Measurements from ENCODE around the gene SURF2. TPM values are rescaled to one million over a fixed set of nuclear protein-coding genes. Genes with fewer than 3 reads are reported as not detected.

Gene SURF2
- total and polyA plus RNA-seq, 2 experiments from 2014 or later = 39.9 to 104 TPM

GRCh38 chr9:133396952-133397351 is 40.6 kb downstream of the SURF2 start:
- no peaks in the 10 kb centered on the region for H3K36me3 Mint-ChIP-seq (ENCODE audit: low read depth)
- TF ChIP-seq EZH2 (IDR thresholded peaks at IDR 0.05; ENCODE audit: low read depth, unreplicated experiment) = no peak
- peak; percentile 61 to 84 for TF ChIP-seq CTCF (conservative IDR thresholded peaks at IDR 0.05; ENCODE audit: low read depth in 2 of 2)
- no peak overlapping the region for H3K27ac Mint-ChIP-seq
- Histone ChIP-seq H3K9me2 (ENCODE audit: insufficient read depth) (no peaks in the 10 kb centered on the region), H4K20me1 (replicated peaks; ENCODE audit: insufficient read depth) (no peaks in the 10 kb centered on the region), H3K4me2 (no peak overlapping the region), H3K4me1 (ENCODE audit: insufficient read depth) (no peaks in the 10 kb centered on the region), H3K36me3 (ENCODE audit: insufficient read depth) (no peaks in the 10 kb centered on the region), H3K27ac (ENCODE audit: low read depth) (no peak overlapping the region), H3F3A (replicated peaks; ENCODE audit: low read depth) (no peaks in the 10 kb centered on the region), H3K4me3 (no peak overlapping the region), H2AFZ (no peak overlapping the region), H3K79me2 (replicated peaks; ENCODE audit: insufficient read depth) (no peaks in the 10 kb centered on the region), H3K27me3 (ENCODE audit: insufficient read depth) (no peaks in the 10 kb centered on the region)
- no peaks in the 10 kb centered on the region for H3K9me3 Mint-ChIP-seq
- H3K4me3 Mint-ChIP-seq = no peak overlapping the region
- peaks cover 14% of the 10 kb centered on the region for H3K27me3 Mint-ChIP-seq (ENCODE audit: insufficient read depth, low read depth, poor library complexity)
- DNase-seq (ENCODE audit: low spot score) (peak; percentile 86), ATAC-seq (peak; percentile 94)
- no peaks in the 10 kb centered on the region for H3K4me1 Mint-ChIP-seq

- H3K4me3 Mint-ChIP-seq = no peak overlapping the region
- DNase-seq (ENCODE audit: low spot score) = no peak
- no peaks in the 10 kb centered on the region for H4K20me1 ChIP-seq (replicated peaks; ENCODE audit: insufficient read depth)
- TF ChIP-seq CREB1 (CRISPR knock-in tag; IDR thresholded peaks at IDR 0.05; ENCODE audit: low read depth) = no peak
- TF ChIP-seq EZH2phosphoT487 (IDR thresholded peaks at IDR 0.05; ENCODE audit: unreplicated experiment) = no peak
- TF ChIP-seq ETS1 (IDR thresholded peaks at IDR 0.05) = no peak
- no peak for TF ChIP-seq REST (IDR thresholded peaks at IDR 0.05; ENCODE audit: unreplicated experiment)
- TF ChIP-seq, protein P1, sequence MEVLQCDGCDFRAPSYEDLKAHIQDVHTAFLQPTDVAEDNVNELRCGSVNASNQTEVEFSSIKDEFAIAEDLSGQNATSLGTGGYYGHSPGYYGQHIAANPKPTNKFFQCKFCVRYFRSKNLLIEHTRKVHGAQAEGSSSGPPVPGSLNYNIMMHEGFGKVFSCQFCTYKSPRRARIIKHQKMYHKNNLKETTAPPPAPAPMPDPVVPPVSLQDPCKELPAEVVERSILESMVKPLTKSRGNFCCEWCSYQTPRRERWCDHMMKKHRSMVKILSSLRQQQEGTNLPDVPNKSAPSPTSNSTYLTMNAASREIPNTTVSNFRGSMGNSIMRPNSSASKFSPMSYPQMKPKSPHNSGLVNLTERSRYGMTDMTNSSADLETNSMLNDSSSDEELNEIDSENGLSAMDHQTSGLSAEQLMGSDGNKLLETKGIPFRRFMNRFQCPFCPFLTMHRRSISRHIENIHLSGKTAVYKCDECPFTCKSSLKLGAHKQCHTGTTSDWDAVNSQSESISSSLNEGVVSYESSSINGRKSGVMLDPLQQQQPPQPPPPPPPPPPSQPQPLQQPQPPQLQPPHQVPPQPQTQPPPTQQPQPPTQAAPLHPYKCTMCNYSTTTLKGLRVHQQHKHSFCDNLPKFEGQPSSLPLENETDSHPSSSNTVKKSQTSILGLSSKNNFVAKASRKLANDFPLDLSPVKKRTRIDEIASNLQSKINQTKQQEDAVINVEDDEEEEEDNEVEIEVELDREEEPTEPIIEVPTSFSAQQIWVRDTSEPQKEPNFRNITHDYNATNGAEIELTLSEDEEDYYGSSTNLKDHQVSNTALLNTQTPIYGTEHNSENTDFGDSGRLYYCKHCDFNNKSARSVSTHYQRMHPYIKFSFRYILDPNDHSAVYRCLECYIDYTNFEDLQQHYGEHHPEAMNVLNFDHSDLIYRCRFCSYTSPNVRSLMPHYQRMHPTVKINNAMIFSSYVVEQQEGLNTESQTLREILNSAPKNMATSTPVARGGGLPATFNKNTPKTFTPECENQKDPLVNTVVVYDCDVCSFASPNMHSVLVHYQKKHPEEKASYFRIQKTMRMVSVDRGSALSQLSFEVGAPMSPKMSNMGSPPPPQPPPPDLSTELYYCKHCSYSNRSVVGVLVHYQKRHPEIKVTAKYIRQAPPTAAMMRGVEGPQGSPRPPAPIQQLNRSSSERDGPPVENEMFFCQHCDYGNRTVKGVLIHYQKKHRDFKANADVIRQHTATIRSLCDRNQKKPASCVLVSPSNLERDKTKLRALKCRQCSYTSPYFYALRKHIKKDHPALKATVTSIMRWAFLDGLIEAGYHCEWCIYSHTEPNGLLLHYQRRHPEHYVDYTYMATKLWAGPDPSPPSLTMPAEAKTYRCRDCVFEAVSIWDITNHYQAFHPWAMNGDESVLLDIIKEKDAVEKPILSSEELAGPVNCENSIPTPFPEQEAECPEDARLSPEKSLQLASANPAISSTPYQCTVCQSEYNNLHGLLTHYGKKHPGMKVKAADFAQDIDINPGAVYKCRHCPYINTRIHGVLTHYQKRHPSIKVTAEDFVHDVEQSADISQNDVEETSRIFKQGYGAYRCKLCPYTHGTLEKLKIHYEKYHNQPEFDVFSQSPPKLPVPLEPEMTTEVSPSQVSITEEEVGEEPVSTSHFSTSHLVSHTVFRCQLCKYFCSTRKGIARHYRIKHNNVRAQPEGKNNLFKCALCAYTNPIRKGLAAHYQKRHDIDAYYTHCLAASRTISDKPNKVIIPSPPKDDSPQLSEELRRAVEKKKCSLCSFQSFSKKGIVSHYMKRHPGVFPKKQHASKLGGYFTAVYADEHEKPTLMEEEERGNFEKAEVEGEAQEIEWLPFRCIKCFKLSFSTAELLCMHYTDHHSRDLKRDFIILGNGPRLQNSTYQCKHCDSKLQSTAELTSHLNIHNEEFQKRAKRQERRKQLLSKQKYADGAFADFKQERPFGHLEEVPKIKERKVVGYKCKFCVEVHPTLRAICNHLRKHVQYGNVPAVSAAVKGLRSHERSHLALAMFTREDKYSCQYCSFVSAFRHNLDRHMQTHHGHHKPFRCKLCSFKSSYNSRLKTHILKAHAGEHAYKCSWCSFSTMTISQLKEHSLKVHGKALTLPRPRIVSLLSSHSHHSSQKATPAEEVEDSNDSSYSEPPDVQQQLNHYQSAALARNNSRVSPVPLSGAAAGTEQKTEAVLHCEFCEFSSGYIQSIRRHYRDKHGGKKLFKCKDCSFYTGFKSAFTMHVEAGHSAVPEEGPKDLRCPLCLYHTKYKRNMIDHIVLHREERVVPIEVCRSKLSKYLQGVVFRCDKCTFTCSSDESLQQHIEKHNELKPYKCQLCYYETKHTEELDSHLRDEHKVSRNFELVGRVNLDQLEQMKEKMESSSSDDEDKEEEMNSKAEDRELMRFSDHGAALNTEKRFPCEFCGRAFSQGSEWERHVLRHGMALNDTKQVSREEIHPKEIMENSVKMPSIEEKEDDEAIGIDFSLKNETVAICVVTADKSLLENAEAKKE (CRISPR knock-in tag; IDR thresholded peaks at IDR 0.05) = no peak
- TF ChIP-seq NANOG (IDR thresholded peaks at IDR 0.05; ENCODE audit: borderline replicate concordance) = no peak
- TF ChIP-seq ZNF331 (CRISPR knock-in tag; IDR thresholded peaks at IDR 0.05; ENCODE audit: low read depth) = no peak
Observed at GRCh38 chr9:133397370-133397769, 41.0 kb downstream of the SURF2 start.

More at GRCh38 chr9:133397370-133397769, 41.0 kb downstream of the SURF2 start:
- H3K36me3 ChIP-seq (ENCODE audit: insufficient read depth) = no peaks in the 10 kb centered on the region
- H3K4me2 ChIP-seq = no peak overlapping the region
- no peak overlapping the region for H2AFZ ChIP-seq
- no peaks in the 10 kb centered on the region for H3K9me2 ChIP-seq (ENCODE audit: insufficient read depth)
- no peak for ATAC-seq
- H3K79me2 ChIP-seq (replicated peaks; ENCODE audit: insufficient read depth) = no peaks in the 10 kb centered on the region
- no peak overlapping the region for H3K4me3 ChIP-seq
- H3K27me3 Mint-ChIP-seq (ENCODE audit: insufficient read depth, low read depth, poor library complexity) = peaks cover 17% of the 10 kb centered on the region
- no peaks in the 10 kb centered on the region for H3K4me1 ChIP-seq (ENCODE audit: insufficient read depth)
- no peaks in the 10 kb centered on the region for H3F3A ChIP-seq (replicated peaks; ENCODE audit: low read depth)
- no peaks in the 10 kb centered on the region for H3K27me3 ChIP-seq (ENCODE audit: insufficient read depth)
- no peak overlapping the region for H3K27ac ChIP-seq (ENCODE audit: low read depth)
- no peaks in the 10 kb centered on the region for H3K9me3 Mint-ChIP-seq
- no peaks in the 10 kb centered on the region for H3K4me1 Mint-ChIP-seq
- no peak overlapping the region for H3K27ac Mint-ChIP-seq
- H3K36me3 Mint-ChIP-seq (ENCODE audit: low read depth) = no peaks in the 10 kb centered on the region
